GM18867 (cell line): ENCODE data around the gene KLK1.
"Not testable (repeated sequence)": the region's sequence is repeated elsewhere in the genome, so short reads cannot be mapped to it uniquely, and the experiment has no call there.

ENCODE experiments used
- ATAC-seq: cut with Tn5 transposase; IDR thresholded peaks from one replicate; pipeline ENCODE4 v1.9.1; 2021; ENCODE audit warnings: mild to moderate bottlenecking, moderate library complexity; ENCODE audit not compliant: unreplicated experiment

The KLK1 gene

DNA sequence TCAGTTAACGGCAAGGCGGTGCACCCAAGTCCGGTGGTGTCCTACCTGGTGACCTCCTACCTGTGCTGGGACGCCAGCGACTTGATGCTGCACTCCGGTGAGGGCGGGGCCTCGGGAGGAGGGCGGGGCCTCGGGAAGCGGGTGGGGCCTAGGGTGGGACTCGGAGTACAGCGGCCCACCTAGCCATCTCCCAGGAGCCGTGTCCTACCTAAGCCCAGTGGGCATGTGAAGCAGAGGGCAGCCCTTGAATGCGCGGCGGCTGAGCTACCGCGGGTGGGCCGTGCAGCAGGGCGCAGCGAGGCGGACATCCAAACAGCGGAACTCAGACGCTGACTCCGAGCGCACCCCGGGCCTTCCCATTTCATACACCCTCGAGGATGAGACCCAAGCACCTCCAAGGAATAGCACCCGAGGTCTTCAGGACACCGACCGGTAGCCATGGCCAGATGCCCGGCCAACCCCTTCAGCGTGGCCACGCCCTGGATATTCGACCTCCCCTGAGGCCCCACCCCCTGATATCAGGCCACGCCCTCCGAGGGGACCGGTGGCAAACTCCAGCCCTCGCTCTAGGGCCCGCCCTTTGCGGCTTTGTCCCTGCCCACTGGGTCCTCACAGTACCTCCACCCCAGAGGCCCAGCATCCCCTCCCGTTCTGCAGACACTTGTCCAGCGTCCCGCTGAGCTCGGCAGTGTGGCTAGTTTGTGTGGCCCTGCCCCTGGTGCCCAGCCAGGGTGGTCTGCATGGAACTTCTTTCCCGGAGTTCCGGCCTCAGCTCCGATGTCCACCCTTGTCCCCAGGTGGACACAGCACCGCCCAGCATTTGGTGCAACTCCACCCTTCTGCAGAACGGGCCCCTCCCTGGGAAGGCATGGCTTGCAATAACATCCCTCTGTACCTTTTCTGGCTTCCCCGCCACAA lies 5.4 kb downstream of the KLK1 start:
- ATAC-seq, result peak; percentile 64

DNA sequence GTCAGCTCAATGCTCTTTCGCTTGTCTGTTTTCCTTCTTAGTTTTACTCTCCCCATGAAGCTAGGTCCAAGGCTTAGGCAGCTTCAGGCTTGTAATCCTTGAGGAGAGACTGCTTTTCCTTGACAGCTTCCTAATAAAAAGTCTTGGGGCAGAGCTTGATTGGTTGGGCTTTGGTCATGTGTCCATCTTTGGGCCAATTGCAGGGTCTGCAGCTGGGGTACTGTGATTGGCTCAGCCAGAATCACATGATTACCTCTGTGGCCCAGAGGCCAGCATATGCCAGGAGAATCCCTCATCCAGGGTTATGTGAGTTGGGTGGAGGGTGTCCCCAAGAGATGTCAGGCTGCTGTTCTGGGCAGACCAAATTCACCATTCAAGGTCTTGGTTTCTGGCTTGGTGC lies 8.1 kb downstream of the KLK1 start:
- ATAC-seq, result no peak

DNA sequence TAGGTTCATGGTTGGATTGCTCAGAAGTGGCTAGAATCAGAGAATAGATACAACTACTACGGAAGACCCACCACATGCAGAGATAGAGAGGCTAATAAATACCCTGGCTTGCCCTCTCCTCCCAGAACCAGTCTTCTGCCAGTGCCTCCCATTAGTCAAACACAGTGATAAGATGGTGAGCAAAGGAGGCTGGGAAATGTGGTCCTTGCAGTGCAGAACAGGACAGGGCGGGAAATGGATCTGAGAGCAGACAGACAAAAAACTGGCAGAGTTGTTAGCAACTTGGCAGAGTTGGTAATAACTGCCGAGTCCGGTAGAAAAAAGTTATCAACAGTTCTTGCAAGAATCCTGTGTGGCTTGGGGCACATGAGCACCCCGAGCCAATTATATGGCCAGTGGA lies 8.7 kb downstream of the KLK1 start:
- ATAC-seq, result no peak

DNA sequence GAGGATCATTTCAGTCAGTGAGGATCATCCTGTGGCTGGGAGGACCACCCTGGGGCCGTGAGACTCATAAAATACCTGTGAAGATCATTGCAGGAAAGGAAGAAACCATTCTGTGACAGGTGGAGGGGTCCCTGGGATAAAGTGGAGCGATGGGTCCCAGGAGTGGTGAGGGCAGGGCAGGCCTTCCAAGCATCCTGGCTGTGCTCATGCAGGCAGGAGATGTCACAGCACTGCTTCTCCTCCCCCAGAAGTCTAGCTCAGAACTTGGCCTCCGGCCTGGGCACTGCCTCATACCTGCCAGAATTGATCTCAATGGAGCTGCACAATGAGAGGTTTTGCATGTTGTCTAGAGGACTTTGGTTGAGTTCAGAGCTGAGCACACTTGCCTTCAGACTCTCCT lies 11.1 kb downstream of the KLK1 start:
- ATAC-seq, result no peak

DNA sequence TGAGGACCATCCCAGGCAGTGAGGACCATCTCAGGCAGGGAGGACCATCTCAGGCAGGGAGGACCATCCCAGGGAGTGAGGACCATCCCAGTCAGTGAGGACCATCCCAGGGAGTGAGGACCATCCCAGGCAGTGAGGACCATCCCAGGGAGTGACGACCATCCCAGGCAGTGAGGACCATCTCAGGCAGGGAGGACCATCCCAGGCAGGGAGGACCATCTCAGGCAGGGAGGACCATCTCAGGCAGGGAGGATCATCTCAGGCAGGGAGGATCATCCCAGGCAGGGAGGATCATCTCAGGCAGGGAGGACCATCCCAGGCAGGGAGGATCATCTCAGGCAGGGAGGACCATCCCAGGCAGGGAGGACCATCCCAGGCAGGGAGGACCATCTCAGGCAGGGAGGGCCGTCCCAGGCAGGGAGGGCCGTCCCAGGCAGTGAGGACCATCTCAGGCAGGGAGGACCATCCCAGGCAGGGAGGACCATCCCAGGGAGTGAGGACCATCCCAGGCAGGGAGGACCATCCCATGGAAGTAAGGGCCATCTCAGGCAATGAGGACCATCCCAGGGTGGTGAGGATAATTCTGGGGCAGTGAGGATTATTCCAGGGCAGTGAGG lies 11.9 kb downstream of the KLK1 start:
- not testable (repeated sequence) for ATAC-seq

DNA sequence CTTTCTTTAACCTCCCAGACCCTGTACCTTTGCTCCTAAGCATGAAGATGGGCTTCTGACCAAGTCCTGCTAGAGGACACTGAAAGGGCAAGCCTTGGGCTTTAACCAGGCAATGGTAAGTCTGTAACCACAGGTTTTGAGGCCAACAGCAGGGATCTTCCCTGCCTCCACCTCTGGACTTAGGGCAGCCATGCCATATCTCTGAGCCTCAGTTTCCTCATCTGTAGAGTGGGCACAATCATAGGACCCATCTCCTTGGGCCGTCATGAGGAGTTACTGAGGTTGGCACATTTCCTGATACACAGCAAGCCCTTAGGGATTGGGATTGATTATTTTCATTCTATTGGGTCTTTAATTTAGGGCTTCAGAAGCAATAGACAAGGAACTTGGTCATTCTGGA lies 14.7 kb downstream of the KLK1 start:
- ATAC-seq, result no peak

DNA sequence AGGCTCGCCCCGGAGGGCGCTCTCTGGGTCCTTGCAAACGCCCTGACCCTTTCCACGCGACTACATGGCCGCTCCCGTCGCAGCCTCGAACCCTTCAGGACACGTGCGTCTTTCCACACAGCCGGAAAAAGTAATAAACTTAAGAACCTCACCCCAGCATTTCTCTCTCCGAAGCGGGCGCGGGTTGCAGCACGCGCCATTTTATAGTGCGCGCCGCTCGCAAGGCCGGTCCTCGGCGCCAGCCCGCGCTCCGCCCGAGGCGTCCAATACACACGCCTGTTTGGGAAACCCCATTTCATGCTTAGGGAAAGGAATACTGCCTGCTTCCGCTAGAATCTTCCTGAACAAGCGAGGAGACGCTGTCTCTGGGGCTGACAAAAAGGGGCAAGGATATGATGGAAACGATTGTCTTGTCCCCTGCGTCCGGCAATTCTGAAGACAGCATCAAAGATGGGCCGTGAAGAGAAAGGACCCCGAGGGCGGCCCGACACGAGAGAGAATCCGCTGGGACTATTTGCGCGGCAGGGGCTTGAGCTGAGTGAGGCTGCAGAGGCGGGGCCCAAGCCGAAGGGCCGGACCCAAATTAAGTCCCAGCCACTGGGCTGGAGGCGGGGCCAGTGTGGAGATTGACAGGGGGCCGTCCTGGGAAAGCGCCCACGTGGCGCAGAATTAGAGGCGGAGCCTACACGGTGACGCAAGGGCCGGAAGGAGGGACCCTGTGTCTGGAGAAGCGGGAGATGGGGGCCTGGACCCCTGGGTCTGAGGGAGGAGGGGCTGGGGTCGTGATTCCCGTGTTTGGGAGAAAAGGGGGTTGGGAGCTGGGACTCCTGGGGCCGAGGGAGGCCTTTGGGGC lies 18.9 kb downstream of the KLK1 start:
- peak; percentile 87 for ATAC-seq

DNA sequence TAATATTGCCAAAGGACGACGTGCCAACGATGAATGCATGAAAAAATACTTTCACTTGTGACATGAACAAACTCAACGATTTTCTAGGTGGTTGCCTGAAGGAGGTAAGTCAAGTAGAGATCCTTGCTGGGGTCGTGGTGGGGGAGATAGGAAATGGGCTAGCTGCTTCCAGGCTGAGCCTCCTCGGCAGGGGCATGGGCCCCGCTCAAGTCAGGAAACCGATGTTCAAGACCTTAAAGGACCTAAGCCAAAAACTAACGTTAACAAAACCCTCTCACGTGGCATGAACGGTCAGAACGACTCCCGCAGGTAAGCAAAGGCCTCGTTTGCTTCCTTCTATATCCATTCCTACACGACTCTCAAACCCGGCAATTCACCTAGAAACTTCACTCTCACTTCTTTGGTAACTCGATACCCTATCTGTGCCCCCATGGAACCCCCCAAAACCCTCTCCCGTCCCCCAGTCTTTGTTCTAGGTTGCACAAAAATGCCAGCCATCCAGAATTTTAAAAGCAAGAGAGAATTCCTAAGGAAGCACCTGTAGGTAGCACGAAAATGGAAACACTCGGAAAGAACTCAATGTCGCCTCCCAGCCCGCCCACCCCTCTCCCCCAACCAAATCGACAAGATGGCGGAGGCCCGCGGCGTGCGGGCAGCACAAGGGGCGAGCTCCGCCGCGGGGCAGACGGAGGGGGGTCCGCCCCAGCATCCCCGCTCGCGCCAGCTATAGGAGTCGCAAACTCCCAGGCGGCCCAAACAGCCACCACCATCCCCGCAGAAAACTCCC lies 19.8 kb downstream of the KLK1 start:
- ATAC-seq, result no peak

DNA sequence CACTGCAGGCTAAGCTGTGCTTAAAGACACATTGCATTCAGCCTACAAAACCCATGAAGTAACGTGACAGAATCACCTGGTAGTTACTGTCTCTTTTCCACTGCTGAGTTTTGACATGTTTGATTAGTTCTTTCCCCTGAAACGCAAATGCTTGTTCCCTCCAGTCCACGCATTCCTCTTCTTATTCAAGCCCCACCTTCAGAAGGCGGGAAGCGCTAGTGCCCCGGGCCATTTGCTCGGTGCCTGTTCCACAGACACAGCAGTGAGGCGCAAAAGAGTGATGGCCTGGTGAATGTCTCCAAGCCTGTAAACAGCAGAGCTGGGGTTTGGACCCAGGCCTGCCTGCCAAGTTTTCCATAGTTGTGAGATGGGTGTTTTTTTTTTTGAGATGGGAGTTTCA lies 22.5 kb downstream of the KLK1 start:
- ATAC-seq, result no peak

DNA sequence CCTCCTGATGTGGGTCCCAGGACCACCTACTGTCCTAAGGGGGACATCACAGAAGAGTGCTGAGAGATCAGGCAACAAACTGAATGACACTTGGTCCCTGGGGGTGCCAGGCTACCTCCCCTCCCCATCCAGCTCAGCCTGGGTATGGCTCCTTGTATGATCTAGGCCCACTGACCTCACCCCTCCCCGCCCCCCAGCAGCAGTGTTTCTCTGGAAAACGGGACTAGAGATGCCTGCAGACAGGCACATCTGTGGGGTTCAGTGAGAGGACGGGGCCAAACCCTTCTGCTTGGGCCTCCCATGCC lies 24.1 kb downstream of the KLK1 start:
- ATAC-seq, result no peak

DNA sequence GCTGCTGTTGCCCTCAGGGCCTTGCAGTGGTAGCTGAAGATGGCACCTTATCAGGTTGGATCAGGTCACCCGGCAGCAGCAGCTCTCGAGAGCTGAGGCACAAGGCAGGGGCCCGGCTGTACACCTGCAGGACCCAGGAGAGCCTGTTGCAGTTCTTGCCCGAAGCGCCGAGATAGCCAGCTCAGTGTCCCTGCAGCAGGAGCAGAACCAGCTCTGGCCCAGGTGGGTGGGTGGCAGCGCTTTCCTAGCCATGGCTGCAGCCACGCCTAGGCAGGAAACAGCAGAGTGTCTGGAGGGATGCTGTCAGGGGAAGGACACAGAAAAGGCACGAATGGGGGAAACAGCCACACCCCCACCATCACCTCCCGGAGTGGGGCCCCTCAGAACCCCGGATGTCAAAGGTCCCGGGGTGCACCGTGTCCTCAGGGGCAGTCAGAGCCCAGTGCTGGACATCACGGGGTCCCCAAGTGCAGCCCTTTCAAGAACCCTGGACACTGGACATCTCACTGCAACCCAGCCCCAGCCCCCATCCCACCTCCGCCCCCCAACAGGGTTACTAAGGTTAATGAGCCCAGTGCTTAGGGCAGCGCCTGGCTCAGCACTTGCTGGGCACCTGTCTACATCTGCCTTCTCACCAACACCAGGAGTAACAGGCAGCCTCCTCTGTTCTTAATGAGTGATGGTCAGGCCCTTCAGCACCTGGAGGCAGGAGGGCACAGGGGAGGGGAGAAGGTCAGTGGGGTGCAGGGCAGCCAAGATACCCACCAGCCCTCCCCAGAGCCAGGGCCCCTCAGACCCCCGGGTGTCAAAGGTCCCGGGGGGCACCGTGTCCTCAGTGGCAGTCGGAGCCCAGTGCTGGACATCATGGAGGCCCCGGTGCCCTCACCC lies 24.7 kb downstream of the KLK1 start:
- no peak for ATAC-seq

DNA sequence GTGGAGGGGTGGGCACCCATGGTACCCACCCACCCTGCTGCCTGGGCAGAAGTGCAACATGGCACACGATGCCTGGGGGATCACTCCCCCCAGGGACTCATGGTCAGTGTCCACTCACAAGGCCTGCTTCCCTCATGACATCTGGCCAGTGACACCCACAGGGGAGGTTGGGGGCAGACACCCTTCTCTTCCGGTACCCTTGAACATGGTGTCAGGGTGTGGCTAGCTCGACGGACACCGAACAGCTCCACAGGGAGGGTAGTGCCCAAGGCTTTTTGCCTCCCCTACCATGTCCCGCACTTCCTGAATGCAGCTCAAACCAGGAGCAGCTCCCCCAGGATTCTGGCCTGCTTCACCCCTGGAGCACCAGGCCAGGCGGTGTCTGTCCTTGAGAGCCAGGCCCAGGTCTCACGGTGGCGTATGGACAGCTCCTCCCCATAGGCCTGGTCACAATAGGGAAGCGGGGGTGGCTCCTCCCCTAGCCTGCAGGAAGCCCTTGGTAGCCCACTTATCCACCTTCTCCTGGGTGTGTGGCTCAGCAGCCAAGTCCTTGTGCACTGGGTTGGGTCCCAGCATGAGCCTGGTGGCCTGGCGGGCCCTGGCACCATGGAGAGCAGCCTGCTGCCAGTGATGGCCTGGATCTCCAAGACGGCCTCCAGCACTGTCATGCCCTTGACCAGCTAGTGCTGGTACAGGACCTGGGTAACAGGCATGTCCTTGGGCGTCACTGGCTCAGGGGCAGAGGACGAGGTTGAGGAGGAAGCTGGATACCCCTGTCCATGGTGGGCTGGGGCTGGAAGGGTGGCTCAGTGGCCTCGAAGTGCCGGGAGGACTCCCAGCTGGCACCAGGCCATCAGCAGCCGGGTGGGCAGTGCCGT lies 25.6 kb downstream of the KLK1 start:
- no peak for ATAC-seq

DNA sequence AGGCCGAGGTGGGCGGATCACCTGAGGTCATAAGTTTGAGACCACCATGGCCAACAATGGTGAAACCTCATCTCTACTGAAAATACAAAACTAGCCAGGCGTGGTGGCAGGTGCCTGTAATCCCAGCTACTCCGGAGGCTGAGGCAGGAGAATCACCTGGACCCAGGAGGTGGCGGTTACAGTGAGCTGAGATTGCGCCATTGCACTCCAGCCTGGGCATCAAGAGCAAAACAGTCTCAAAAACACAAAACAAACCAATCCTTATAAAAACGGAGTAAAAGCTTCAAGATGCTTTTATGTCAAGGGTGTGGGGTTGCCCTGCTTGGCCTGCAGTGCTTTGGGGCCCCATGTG lies 26.2 kb downstream of the KLK1 start:
- ATAC-seq, result no peak

DNA sequence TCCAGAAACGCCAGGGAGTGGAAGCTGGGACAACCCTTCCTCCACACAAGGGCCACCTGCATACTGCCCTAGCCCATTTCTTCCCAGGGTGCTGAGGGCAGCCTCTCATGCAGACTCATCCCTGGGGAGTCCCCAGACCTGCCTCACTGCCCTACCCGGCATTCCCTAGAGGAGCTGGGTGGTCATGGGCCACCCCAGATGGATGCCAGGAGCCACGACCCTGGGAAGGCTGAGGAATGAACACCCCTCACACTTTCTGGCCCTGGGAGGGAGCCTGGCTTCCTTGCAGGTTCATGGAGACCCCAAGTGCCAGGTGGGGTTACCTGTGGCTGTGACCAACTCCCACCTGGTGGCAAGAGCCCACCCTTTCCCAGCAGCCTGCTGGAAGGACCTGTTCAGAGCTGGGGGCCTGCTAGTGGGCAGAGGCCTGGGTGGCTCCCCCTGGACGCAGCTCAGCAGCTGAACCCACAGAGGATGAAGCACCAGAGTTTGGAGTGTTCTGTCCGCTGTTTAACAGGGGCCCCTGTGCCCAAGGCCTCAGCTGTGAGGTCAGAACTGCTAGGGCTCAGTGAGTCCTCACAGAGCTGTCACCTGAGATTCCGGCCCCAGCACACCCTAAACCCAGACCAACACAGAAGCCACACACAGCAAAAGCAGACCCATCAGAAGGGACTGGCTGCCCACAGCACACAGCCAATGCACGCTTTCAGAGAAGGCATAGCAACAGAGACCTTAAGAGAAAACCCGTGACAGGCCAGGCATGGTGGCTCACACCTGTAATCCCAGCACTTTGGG lies 26.8 kb downstream of the KLK1 start:
- no peak for ATAC-seq

DNA sequence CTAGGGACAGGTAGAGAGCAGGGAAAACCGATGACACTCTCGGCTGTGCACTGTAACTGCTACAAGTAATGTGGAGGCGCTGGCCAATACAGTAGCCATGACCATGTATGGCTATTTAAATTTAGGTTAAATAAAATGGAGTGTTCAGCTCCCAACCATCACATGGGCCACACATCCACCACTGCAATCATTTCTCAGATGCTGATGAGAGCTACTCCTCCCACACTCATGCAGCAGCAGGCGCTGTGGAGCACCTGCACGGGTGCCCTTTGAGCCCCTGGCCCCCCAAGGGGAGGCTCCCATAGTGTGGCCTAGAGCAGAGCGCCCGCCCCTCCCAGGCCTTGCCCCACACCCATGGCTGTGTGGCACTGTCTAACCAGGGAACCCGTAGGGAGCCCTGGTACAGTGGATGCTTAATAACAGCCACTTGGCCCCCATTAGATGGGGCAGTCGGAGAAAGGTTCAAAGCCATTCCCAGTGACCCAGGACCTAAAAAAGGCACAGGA lies 27.4 kb downstream of the KLK1 start:
- no peak for ATAC-seq

DNA sequence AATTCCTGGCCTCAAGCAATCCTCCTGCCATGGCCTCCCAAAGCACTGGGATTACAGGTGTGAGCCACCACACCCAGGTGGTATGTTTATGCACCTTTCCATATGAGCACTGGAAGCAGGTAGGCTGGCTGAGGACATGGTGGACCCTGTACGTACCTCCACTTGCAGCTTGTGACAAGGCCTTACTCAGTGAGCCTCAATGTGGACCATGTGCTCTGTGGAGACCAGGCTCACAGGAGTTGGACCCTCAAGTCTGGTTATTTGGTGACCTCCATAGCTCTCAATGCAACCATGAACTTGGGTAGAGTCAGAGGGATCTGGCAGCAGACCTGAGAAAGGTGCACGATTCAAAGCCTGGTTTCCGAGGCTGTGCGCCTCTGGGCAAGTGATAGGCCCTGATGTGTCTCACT lies 27.9 kb downstream of the KLK1 start:
- no peak for ATAC-seq

DNA sequence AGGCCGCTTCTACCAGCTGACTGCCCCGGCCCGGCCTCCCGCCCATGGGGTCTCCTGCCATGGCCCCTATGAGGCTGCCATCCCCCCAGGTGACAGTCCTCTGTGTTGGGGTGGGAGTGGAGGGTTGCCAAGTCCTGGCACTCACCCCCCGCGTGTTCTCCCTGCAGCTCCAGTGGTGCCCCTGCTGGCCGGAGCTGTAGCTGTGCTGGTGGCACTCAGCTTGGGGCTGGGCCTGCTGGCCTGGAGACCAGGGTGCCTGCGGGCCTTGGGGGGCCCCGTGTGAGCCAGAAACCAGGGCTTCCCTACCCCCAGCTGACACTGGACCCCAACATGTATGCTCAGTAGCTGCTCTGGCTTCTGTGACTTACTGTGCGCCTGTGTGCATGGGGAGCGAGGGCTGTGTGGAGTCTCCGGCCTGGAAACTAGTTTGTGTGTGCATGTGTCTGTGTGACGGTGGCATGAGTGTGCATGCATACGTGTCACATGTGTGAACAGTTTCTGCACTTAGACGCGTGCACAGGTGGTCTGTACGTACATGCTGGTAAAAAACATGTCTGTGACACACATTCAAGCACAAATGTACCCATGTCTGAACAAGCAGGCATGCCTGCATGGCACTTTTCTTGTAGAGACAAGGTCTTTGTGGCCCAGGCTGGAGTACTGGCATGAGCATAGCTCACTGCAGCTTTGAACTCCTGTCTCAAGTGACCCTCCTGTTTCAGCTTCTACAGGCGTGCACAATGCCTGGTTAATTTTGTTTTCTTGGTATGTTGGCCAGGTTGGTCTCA lies 28.5 kb downstream of the KLK1 start:
- ATAC-seq, result no peak
